NCI-H1417 (cell line): ENCODE data around the gene FLT1.

ENCODE experiments used
- DNase-seq, 3 experiments: peaks; one replicate each; lab custom pipeline; 2025; lab: John Stamatoyannopoulos, UW

Gene FLT1

DNA sequence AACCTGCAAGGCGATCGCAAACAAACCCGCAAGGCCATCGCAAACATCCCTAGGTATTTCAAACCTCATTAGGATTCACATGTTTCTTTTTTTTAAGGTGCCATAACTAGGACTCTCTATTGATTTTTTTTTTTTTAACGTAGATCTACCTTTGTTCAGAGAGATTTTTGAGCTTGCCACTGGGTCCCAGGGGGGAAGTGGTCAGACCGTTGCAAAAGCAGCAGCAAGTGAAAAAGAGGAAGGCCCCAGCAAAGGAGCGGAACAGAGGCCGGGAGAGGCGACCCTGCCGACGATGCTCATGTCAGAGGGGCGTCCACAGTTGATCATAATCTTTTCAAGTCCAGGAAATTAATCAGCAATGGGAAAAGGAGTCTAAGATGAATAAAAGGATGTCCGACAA, 32.7 kb upstream of the FLT1 start:
- no peak for DNase-seq

DNA sequence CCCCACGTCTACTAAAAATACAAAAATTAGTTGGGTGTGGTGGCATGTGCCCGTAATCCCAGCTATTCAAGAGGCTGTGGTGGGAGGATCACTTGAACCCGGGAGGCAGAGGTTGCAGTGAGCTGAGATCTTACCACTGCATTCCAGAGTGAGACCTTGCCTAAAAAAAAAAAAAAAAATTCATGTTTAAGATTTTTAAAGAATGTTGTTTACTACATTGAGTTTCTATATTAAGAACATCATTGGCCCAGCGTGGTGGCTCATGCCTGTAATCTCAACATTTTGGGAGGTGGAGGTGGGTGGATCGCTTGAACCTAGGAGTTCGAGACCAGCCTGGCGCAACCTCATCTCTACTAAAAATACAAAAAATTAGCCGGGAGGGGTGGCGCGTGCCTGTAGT, 31.9 kb upstream of the FLT1 start:
- no peak for DNase-seq

DNA sequence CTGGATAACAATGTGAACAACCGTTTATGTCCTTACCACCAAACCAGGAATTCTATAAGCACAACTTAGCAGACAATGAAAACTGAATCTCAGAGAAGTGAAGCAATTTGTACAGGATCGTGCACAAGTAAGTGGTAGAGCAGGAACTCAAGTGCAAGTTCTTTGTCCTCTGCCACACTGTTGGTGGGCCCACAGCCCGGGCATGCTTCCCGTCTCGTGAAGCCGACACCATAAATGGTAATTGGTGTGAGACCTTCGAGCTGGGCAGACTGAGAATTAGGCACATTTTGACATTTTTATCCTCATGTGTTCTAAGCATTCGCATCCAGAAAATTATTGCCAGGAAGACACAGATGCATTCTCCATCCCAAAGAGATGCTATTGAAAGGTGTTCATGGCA, 27.9 kb upstream of the FLT1 start:
- DNase-seq: no peak

DNA sequence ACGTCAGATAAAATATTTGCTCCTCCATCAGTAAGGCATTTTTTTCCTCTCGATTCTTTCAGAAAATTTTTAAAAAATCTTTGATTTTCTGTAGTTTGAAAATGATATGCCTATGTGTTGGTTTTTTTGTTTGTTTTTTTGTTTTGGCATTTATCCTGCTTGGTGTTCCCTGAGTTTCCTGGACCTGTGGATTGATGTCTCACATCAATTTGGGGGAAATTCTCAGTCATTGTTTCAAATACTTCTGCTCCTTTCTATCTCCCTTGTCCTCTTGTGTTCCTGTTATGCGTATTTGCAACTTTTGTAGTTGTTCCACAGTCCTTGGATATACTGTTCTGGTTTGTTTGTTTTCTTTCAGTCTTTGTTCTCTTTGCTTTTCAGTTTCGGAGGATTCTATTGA, 18.8 kb upstream of the FLT1 start:
- DNase-seq: no peak

DNA sequence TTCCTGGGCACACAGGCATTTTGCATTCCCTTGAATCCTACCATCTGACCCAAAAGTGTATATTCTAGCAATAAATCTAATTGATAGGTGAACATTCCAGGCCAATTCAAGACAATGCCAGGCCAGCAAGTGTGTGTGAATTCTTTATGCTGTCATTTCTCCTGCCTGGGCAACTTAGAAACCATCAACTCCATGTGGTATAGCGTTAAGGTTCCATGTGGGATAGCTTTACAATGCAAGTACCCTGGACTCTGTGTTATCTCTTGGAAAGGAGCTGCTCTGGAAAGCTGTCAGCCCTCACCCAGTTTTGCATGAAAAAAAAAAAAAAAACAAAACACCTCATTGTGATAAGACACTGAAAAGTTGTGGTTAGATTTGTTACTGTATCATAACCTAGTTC, 15.6 kb upstream of the FLT1 start:
- DNase-seq: no peak

DNA sequence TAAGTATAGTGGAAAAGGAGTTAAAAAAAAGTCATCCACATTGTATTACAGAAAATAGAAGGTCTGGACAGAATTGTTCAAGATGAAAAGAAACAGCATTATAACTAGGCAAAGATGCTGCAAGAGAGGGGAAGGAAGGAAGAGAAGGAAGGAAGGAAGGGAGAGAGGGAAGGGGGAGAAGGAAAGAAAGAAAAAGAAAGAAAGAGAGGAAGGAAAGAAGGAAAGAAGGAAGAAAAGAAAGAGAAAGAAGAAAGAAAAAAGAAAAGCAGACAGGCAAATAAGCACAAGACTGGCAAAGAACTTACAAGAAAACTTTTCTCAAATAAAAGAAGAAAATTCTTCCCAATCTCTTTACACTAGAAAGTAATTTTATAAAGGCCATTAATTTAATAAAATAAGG, 15.1 kb upstream of the FLT1 start:
- no peak for DNase-seq

DNA sequence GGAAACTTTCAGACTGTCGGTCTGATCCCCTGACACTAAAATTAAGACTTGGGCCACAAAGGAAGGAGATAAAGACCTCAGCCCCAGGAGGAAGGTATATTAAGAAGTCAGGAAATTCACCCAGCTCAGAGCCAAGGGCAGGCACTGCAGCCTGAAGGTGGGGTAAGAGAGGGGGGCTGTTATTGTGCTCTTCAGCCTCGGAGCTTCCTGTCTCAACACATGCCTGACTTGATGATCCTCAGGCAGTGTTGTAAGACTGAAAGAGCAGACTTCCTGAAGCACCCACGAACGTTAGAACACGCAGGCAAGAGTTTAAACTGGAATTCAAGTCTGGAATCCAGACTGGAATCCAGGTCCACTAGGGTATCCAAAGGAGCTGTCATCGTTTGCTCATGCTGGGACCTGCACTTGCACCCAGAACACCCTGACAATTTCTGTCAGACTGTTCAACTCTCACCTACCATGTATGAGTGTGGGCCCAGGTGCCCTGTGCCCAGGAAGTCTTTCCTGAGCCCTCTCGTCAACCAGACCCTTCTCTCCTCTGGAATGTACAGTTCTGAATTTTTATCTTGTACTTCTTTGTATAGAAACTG, 10.7 kb upstream of the FLT1 start:
- no peak for DNase-seq

DNA sequence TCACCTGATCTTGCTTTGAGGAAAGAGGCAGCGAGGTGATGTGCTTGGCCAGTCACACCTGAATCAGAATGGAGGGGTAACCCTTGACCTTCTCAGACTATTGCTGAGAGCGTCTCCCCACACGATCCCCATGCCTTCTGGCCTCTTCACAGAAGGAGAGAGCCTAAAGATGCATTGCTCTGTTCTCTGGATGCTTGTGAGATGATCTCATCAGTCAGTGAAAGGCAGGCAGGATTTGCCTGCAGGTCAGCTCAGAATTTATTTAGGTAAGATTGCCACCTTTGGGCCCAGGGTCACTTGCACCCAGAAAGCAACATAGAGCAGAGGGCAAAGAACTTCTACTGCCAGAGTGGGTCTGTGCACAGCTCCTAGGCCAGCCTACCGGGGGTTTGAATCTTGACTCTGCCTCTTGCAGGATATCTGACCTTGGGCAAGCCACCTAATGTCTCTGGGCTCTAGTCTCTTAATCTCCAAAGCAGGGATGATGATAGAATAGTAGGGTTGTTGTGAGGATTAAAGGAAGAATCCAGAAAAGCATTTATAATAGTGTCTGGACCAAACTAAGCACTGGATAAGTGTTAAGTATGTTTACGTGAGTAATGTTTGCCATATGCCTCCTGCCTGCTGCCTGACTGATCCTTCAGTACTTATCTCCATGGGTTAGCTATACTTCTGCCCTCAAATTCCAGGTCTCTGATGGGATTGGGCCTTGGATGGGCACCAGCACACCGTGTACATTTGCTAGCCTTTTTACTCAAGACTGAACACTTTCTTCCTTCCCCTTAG, 8.4 kb upstream of the FLT1 start:
- DNase-seq: no peak

DNA sequence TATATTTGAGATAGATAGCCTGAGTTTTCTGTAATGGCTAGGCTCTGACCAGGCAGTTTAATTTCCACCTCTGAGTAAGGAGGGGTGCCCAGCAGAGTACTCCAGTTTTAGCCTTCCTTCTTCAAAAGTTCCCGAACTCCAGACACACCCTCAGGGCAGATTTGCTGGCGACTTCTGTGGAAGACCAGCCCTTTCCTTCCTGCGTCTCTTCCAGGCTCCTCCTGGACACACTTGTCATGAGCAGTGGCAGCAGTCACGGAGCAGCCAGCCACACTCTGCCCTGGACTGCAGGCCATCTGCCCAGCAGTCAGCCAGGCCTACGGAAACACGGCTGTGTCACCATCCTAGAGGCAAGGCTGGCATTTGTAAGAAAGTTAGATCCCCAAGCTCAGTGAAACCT, 6.6 kb upstream of the FLT1 start:
- DNase-seq: no peak

DNA sequence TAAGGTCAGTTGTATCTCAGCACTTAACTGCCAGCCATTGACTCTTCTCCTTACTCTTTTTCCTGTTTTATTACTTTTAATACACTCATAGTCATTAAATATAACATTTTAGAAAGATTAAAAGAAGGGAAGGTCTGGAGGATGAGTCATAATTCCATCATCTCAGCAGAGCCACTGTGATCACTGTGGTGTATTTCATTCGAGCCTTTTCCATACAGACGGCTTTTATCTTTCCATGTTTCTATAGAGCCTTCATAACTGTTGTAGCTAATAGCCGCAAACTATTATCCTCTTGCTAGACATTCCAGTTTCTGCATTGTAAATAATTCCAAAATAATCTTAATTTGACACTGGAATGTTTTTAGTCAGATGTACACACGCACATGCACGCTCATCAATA, 4.7 kb upstream of the FLT1 start:
- DNase-seq: no peak

DNA sequence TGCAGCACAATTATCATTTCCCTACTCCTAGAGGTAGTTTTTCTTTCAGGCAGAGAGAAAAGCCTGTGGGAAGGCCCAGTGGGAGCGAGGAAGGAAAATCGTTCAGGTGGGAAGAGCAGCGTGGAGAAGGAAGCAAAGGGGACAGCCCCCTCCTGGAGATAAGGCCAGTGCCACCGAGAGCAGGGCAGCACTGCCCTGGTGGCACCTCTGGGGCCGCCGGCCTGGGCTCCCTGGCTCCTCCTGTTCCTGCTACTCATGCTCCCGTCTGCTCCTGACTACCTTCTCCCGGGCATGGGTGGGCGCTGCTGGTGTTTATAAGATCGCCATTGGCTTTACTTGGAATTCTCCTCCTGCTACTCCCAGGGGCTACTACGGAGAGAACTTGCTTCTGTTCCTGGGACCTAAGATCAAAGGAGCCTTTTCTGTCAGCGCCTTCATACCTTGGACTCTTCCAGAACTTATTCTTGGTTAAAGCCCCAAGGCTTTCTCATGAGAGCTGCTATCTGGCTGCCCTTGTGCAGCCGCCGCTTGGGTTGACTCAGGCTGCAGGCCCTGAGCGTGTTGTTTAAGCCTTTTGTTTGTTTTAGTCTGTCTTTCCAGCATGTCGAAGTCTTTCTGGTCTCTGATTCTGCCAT, 3.7 kb upstream of the FLT1 start:
- no peak for DNase-seq

DNA sequence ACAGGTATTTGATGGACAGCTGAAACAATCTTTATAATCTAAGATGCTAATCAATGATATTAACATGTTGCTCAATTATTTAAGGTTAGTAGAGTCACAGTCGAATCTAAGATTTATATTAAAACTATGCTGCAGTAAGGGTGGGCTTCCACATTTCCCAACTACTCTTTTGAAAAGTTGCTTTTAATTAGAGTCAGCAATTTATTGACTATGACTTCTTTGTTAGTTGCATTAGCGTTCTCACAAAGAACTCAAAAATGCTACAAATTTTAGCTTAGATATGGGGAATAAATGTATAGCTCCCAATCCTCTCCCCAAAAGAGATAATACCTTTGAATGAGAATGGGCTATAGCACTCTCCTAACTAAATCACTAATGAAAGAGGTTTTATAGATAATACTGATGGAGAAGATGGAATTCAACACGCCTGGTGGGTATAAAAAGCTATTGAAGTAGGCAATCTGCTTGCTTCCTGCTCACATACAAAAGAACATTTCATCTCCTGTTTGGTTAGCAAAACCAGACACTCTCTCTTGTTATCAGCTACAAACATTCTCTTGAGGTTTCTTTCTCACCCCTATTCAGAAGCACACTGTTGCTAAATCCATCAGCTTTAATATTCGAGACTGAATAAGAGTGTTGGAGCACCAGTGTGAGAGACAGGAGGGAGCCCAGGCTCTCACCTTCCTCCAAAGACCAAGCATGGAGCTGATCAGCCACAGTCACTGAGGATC, 2.4 kb upstream of the FLT1 start:
- DNase-seq: no peak

DNA sequence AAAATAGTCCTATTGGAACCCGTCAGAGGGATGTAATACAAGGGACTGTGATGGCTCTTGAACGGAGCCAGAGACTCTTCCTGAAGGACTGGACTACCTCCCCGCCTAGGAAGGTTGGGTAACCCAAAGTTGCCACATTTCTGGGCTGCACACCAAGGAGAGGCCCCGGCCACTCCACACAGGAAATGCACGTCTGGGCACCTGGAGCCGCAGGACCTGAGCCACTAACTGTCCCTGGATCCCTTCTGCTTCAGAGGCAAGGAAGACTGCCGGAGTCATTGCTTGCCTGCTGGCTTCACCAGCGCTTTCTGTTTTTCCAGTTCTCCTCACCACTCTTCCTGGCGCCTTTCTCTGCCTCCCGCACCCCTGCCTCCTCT, 1.2 kb upstream of the FLT1 start:
- DNase-seq: no peak

DNA sequence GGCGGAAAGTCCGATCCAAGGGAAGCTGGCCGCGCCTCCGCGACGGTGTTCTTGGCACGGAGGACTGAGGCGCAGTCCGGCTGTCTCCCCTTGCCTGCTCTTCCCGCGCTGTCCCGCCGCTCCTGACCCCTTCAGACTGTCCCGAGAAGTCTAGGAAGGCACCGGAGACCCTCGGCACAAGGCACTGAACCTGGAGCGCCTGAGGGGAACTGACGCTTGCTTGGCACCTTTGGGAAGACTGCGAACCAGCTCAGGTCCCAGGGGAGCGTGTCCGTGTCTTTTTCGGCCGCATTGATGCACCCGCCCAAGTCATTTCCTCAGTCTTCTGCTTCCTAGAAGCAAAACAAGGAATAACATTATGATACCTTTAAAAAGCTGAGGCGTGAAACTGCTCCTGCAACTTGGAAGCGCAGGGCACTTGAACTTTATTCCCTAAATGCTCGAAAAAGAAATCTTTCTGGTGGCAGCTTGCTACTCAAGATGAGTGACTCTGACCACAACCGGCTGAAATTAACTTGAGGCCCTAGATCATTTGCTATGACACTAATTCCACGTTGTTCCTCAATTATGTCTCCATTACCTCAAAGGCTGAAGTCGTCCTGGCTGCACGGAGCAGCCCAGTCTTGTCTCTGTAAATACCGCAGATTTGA, 735 bp upstream of the FLT1 start:
- no peak for DNase-seq

DNA sequence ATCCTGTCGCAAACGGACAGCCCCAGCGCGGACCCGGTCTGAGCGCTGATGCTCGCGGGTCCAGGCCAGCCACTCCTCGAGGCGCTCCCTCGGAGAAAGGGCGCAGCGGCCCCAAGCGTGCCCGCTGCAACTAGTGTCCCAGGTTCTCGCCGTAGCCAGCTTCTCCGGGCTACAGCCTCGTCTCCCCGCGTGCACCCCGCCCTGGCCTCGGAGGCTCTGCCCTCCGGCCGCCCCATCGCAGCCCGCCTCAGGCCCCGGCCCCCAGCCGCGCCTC, 487 bp downstream of the FLT1 start:
- no peak for DNase-seq

DNA sequence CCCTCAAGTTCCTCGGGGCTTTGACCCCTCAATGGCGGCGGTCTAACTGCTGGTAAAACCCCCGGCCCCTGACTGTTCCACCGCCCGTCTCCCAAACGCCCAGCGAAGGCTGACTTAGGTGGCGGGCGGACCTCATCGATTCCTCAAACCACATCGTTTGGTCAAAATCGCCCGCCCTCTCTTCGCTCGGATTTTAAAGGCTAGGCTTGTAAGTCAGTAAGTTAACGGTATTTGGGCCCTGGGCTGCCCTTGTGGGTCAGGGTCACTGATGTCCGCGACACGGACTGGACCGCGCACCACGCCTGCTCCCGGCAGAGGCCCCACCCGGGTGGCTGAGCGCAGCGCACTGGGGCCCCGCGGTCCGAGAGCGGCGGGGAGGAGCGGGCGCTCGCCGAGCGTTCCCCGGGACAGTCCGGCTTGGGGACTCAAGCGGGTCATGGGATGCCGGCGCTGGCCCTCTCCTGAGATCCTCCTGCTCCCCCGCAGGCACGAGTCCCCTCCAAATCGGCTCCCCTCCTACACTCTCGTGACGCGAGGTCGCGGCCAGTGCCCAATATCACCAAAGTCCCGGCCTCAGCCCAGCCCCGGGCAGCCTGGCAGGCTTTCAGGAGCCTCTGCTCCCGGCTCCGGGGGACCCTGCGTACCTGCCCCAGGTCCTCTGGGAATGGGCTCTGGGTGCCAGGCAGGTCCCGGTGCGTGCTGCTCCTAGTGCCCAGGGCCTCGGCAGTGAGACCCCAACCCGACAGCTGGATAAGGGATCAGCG, 1.0 kb downstream of the FLT1 start:
- no peak for DNase-seq

DNA sequence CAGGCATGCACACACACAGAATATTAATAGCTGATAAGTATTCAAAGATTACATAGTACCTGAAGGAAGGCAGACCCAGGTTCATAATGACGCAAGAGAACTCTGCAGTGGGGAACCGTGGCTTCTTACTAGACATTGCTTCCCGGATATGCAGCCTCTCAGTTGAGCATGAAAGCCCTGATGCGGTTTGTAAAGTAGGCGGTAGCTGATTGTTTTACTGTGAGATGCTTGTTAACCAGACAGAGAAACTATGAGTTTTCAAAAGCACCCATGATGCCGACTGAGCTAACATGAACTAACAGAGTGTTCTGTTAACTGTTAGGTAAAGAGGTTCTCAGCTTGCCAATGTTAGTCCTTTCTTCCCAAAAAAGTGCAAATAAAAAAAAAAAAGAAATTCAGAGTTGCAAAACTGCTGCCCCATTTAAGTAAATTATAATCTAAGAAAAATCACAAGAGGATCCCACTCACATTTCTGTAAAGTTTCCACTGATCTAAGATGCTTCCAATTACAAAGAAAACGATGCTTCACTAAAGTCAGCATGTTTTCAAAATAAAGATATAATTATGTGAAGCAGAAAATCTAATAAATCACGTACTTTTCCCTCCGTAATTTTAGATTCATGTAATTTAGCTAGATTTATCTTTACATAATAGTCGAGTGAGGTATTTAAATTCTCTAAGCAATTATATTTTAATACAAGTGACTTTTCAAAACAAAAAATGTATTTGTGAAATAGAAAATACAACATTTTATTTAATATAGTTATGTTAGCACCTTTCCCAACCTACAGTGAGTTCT, 2.2 kb downstream of the FLT1 start:
- DNase-seq: no peak

DNA sequence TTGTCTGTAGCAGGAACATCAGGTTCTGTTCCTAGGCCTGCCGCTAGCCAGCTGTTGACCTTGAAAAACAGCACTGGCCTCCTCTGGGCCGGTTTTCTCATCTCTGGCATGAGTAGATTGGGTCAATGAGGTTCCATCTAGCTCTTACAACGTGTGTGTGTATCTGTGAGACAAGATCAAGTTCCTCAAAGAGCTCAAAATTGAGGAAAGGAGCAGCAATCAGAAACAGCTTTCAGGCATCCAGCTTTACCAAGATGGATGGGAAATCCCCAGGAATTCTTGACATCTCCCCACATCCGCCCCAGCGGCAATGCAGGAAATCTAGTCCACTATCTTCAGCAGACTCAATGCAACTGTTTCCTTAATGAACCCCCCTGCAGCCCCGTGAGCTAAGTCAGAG, 4.9 kb downstream of the FLT1 start:
- DNase-seq: no peak

DNA sequence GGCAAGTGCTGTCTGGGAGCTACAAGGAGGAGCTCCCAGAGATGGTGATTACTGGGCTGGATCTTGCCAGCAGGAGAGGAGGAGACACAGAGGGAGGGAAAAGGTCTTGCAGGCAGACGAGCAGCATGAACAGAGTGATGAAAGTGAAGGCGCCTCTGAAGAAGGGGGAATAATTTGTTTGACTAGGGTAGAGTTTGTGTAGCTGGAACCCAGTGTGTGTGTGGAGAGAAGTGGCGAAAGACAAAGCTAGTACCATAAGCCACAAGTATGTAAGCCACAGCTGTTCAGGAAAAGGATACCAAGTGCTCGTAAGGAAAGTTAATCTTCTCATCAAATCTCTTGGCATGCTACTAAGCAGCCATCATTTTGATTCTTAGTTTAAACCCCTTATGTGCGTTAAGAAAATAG, 5.4 kb downstream of the FLT1 start:
- no peak for DNase-seq

DNA sequence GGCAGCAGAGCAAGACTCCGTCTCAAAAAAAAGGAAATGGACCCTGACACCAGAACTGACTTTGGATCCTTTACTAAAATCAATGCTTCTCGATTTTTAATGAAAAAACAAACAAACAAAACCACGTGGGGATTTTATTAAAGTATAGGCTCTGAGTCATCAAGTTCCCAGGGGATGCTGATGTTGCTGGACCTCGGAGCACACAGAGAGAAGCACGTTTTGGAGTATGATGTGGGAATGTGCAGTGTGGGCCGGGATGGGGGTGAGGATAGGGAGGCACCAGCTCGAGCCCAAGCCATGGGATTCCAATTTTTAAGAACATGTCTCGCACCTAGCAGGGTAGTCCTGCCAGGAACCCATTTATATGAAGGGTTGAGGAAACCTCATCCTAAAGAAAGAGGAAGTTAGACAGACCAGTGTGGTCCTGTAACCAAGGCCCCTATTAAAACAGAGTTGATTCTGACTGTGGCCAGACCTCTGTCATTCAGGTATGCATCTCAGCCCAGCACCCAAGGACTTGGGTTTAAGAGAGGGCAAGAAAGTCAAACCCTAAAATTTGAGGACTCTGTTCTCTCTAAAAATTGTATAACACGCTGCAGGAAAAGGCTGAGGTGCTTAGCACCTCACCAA, 6.4 kb downstream of the FLT1 start:
- no peak for DNase-seq
